GM19043 (cell line): ENCODE measurements around the gene SPTBN1.
"Not testable (repeated sequence)": the region's sequence is repeated elsewhere in the genome, so short reads cannot be mapped to it uniquely, and the experiment has no call there.

ENCODE experiments used
- ATAC-seq: cut with Tn5 transposase; IDR thresholded peaks from one replicate; pipeline ENCODE4 v1.9.1; 2021; ENCODE audit warnings: low read depth; ENCODE audit not compliant: unreplicated experiment

SPTBN1 gene

GRCh38 chr2:54468673-54469072 is 12.5 kb downstream of the SPTBN1 start:
- no peak for ATAC-seq

GRCh38 chr2:54469484-54470053 is 13.4 kb downstream of the SPTBN1 start:
- no peak for ATAC-seq

GRCh38 chr2:54470266-54470938 is 14.3 kb downstream of the SPTBN1 start:
- ATAC-seq, result no peak

GRCh38 chr2:54471221-54471711 is 15.1 kb downstream of the SPTBN1 start:
- peak; percentile 70 for ATAC-seq

GRCh38 chr2:54473851-54474250 is 17.7 kb downstream of the SPTBN1 start:
- no peak for ATAC-seq

GRCh38 chr2:54475285-54475684 is 19.2 kb downstream of the SPTBN1 start:
- no peak for ATAC-seq

- ATAC-seq, result no peak
Observed at GRCh38 chr2:54475919-54476318, 19.8 kb downstream of the SPTBN1 start.

GRCh38 chr2:54476852-54477251 is 20.7 kb downstream of the SPTBN1 start:
- ATAC-seq, result no peak

GRCh38 chr2:54477896-54478295 is 21.8 kb downstream of the SPTBN1 start:
- ATAC-seq, result no peak

- ATAC-seq, result no peak
Observed at GRCh38 chr2:54478899-54479298, 22.8 kb downstream of the SPTBN1 start.

GRCh38 chr2:54479424-54479823 is 23.3 kb downstream of the SPTBN1 start:
- no peak for ATAC-seq

GRCh38 chr2:54480025-54480424 is 23.9 kb downstream of the SPTBN1 start:
- ATAC-seq, result no peak

- no peak for ATAC-seq
Observed at GRCh38 chr2:54481686-54482085, 25.6 kb downstream of the SPTBN1 start.

- ATAC-seq, result no peak
Observed at GRCh38 chr2:54482715-54483114, 26.6 kb downstream of the SPTBN1 start.

- no peak for ATAC-seq
Observed at GRCh38 chr2:54483426-54483825, 27.3 kb downstream of the SPTBN1 start.

GRCh38 chr2:54485756-54486155 is 29.6 kb downstream of the SPTBN1 start:
- ATAC-seq, result not testable (repeated sequence)

GRCh38 chr2:54486766-54487165 is 30.6 kb downstream of the SPTBN1 start:
- no peak for ATAC-seq

- ATAC-seq, result no peak
Observed at GRCh38 chr2:54490863-54491262, 34.7 kb downstream of the SPTBN1 start.

GRCh38 chr2:54492335-54492734 is 36.2 kb downstream of the SPTBN1 start:
- no peak for ATAC-seq

GRCh38 chr2:54494087-54494486 is 38.0 kb downstream of the SPTBN1 start:
- no peak for ATAC-seq

- ATAC-seq, result no peak
Observed at GRCh38 chr2:54496920-54497319, 40.8 kb downstream of the SPTBN1 start.
